SK-N-SH treated with all-trans-retinoic acid at 6 μM for 48 hours (cell line): Measurements from ENCODE around the gene FKBP2.

Experiments
- ATAC-seq: fragments of 200-7000 bp; cut with Tn5 transposase; 3 replicates; pipeline ENCODE4 v1.9.1; 2020; ENCODE audit warnings: mild to moderate bottlenecking, moderate library complexity
- ARNTL ChIP-seq: fragments of 450-650 bp; formaldehyde crosslinking; IDR thresholded peaks from 2 replicates; pipeline ENCODE4 v1.5.0; 2020; ENCODE audit warnings: low read depth, mild to moderate bottlenecking, moderate library complexity, borderline replicate concordance
- BACH2 ChIP-seq: fragments of 250-450 bp; sonication (Bioruptor Pico); IDR thresholded peaks from 2 replicates; pipeline ENCODE4 v1.9.0; 2021; ENCODE audit warnings: mild to moderate bottlenecking, borderline replicate concordance
- CSDC2 ChIP-seq: fragments of 250-450 bp; sonication (Bioruptor Pico); IDR thresholded peaks from 2 replicates; pipeline ENCODE4 v1.5.0; 2020; ENCODE audit warnings: mild to moderate bottlenecking, moderate library complexity
- GLIS3 ChIP-seq: fragments of 250-450 bp; sonication (Bioruptor Pico); IDR thresholded peaks from 2 replicates; pipeline ENCODE4 v1.5.0; 2020; ENCODE audit warnings: mild to moderate bottlenecking, moderate library complexity
- ISL1 ChIP-seq: fragments of 250-450 bp; sonication (Bioruptor Pico); IDR thresholded peaks from 2 replicates; pipeline ENCODE4 v2.1.2; 2022; ENCODE audit warnings: mild to moderate bottlenecking, moderate library complexity
- OSR1 ChIP-seq: fragments of 250-450 bp; sonication (Bioruptor Pico); IDR thresholded peaks from 2 replicates; pipeline ENCODE4 v1.8.0; 2022; ENCODE audit warnings: moderate library complexity, mild to moderate bottlenecking, inconsistent platforms
- RARB ChIP-seq: fragments of 250-450 bp; sonication (Bioruptor Pico); IDR thresholded peaks from 2 replicates; pipeline ENCODE4 v1.8.0; 2021; ENCODE audit warnings: mild to moderate bottlenecking, moderate library complexity
- SNAI2 ChIP-seq: fragments of 250-450 bp; sonication (Bioruptor Pico); IDR thresholded peaks from 2 replicates; pipeline ENCODE4 v1.5.0; 2020; ENCODE audit warnings: mild to moderate bottlenecking, moderate library complexity
- TCF4 ChIP-seq: fragments of 250-450 bp; sonication (Bioruptor Pico); IDR thresholded peaks from 2 replicates; pipeline ENCODE4 v1.8.0; 2021; ENCODE audit warnings: mild to moderate bottlenecking, moderate library complexity, borderline replicate concordance
- ZC3H10 ChIP-seq: fragments of 250-450 bp; sonication (Bioruptor Pico); IDR thresholded peaks from 2 replicates; pipeline ENCODE4 v1.5.1; 2021; ENCODE audit warnings: mild to moderate bottlenecking, moderate library complexity
- ZFP3 ChIP-seq: fragments of 250-450 bp; sonication (Bioruptor Pico); IDR thresholded peaks from 2 replicates; pipeline ENCODE4 v1.5.0; 2020; ENCODE audit warnings: mild to moderate bottlenecking, moderate library complexity
- ZFP30 ChIP-seq: fragments of 450-650 bp; formaldehyde crosslinking; IDR thresholded peaks from 2 replicates; pipeline ENCODE4 v1.5.0; 2022; ENCODE audit warnings: mild to moderate bottlenecking, moderate library complexity
- ZNF565 ChIP-seq: fragments of 450-650 bp; formaldehyde crosslinking; conservative IDR thresholded peaks from 2 replicates; pipeline ENCODE4 v1.5.0; 2020; ENCODE audit warnings: low read depth, mild to moderate bottlenecking, moderate library complexity
- ZNF70 ChIP-seq: fragments of 450-650 bp; formaldehyde crosslinking; IDR thresholded peaks from 2 replicates; pipeline ENCODE4 v1.5.0; 2020; ENCODE audit warnings: mild to moderate bottlenecking, moderate library complexity
- ZNF8 ChIP-seq: fragments of 450-650 bp; formaldehyde crosslinking; IDR thresholded peaks from 2 replicates; pipeline ENCODE4 v1.5.0; 2020; ENCODE audit warnings: mild to moderate bottlenecking, moderate library complexity
- TF ChIP-seq, protein P1 (sequence below): fragments of 250-450 bp; sonication (Bioruptor Pico); IDR thresholded peaks from 2 replicates; pipeline ENCODE4 v1.8.0; 2020; ENCODE audit warnings: mild to moderate bottlenecking, moderate library complexity, borderline replicate concordance
- TF ChIP-seq, protein P2 (sequence below): fragments of 250-450 bp; sonication (Bioruptor Pico); IDR thresholded peaks from 2 replicates; pipeline ENCODE4 v1.5.1; 2021; ENCODE audit warnings: mild to moderate bottlenecking, moderate library complexity
- TF ChIP-seq, protein P3 (sequence below): fragments of 250-450 bp; sonication (Bioruptor Pico); IDR thresholded peaks from 2 replicates; pipeline ENCODE4 v1.8.0; 2021; ENCODE audit warnings: low read depth, mild to moderate bottlenecking, moderate library complexity, borderline replicate concordance
- TF ChIP-seq, protein P4 (sequence below): fragments of 250-450 bp; sonication (Bioruptor Pico); IDR thresholded peaks from 2 replicates; pipeline ENCODE4 v1.5.0; 2020; ENCODE audit warnings: mild to moderate bottlenecking, moderate library complexity

FKBP2 gene

GRCh38 chr11:64240435-64241240, at the start of gene FKBP2:
Gene FKBP2, plus strand, starts transcription at chr11:64241095. Its CDS starts 1,293 bp downstream, at chr11:64242388.
- TF ChIP-seq, protein P1, sequence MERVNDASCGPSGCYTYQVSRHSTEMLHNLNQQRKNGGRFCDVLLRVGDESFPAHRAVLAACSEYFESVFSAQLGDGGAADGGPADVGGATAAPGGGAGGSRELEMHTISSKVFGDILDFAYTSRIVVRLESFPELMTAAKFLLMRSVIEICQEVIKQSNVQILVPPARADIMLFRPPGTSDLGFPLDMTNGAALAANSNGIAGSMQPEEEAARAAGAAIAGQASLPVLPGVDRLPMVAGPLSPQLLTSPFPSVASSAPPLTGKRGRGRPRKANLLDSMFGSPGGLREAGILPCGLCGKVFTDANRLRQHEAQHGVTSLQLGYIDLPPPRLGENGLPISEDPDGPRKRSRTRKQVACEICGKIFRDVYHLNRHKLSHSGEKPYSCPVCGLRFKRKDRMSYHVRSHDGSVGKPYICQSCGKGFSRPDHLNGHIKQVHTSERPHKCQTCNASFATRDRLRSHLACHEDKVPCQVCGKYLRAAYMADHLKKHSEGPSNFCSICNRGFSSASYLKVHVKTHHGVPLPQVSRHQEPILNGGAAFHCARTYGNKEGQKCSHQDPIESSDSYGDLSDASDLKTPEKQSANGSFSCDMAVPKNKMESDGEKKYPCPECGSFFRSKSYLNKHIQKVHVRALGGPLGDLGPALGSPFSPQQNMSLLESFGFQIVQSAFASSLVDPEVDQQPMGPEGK: peak; percentile 79
- TF ChIP-seq SNAI2 (CRISPR knock-in tag): no peak
- TF ChIP-seq, protein P2, sequence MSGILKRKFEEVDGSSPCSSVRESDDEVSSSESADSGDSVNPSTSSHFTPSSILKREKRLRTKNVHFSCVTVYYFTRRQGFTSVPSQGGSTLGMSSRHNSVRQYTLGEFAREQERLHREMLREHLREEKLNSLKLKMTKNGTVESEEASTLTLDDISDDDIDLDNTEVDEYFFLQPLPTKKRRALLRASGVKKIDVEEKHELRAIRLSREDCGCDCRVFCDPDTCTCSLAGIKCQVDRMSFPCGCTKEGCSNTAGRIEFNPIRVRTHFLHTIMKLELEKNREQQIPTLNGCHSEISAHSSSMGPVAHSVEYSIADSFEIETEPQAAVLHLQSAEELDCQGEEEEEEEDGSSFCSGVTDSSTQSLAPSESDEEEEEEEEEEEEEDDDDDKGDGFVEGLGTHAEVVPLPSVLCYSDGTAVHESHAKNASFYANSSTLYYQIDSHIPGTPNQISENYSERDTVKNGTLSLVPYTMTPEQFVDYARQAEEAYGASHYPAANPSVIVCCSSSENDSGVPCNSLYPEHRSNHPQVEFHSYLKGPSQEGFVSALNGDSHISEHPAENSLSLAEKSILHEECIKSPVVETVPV (CRISPR knock-in tag): no peak; the same call in 1 of the 2 replicates
- no peak for TF ChIP-seq CSDC2
- ATAC-seq: peak; percentile 60

DNA sequence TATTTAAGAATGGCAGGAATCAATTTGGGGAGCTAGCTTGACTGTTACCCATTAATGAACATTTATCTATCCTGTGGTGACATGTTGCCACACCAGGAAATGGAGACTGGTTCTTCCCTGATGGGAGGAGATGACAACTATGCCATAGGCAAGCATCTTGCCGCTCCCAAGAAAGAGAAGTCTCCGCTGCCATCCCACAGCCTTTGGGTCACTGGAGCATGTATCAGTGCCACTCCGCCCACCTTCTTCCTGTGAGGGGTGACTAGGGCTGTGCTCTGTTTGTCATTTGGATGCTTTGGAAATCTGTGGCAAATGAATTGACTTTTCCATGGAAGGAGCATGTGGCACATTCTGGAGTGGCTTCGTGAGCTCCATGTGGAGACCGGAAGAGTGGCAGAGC, 48.5 kb upstream of the FKBP2 start:
- TF ChIP-seq BACH2 (CRISPR knock-in tag) (no peak), SNAI2 (CRISPR knock-in tag) (no peak), RARB (no peak), ZNF70 (CRISPR knock-in tag) (no peak), ARNTL (CRISPR knock-in tag) (no peak), GLIS3 (CRISPR knock-in tag) (no peak), ZNF565 (CRISPR knock-in tag) (no peak), ZFP30 (CRISPR knock-in tag) (no peak), TCF4 (CRISPR knock-in tag) (no peak), OSR1 (CRISPR knock-in tag) (no peak), ISL1 (no peak), ZFP3 (CRISPR knock-in tag) (no peak), ZNF8 (CRISPR knock-in tag) (no peak), ZC3H10 (CRISPR knock-in tag) (no peak)
- TF ChIP-seq, protein P1: no peak
- TF ChIP-seq, protein P3, sequence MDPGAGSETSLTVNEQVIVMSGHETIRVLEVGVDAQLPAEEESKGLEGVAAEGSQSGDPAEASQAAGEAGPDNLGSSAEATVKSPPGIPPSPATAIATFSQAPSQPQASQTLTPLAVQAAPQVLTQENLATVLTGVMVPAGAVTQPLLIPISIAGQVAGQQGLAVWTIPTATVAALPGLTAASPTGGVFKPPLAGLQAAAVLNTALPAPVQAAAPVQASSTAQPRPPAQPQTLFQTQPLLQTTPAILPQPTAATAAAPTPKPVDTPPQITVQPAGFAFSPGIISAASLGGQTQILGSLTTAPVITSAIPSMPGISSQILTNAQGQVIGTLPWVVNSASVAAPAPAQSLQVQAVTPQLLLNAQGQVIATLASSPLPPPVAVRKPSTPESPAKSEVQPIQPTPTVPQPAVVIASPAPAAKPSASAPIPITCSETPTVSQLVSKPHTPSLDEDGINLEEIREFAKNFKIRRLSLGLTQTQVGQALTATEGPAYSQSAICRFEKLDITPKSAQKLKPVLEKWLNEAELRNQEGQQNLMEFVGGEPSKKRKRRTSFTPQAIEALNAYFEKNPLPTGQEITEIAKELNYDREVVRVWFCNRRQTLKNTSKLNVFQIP (CRISPR knock-in tag): no peak
- TF ChIP-seq, protein P4, sequence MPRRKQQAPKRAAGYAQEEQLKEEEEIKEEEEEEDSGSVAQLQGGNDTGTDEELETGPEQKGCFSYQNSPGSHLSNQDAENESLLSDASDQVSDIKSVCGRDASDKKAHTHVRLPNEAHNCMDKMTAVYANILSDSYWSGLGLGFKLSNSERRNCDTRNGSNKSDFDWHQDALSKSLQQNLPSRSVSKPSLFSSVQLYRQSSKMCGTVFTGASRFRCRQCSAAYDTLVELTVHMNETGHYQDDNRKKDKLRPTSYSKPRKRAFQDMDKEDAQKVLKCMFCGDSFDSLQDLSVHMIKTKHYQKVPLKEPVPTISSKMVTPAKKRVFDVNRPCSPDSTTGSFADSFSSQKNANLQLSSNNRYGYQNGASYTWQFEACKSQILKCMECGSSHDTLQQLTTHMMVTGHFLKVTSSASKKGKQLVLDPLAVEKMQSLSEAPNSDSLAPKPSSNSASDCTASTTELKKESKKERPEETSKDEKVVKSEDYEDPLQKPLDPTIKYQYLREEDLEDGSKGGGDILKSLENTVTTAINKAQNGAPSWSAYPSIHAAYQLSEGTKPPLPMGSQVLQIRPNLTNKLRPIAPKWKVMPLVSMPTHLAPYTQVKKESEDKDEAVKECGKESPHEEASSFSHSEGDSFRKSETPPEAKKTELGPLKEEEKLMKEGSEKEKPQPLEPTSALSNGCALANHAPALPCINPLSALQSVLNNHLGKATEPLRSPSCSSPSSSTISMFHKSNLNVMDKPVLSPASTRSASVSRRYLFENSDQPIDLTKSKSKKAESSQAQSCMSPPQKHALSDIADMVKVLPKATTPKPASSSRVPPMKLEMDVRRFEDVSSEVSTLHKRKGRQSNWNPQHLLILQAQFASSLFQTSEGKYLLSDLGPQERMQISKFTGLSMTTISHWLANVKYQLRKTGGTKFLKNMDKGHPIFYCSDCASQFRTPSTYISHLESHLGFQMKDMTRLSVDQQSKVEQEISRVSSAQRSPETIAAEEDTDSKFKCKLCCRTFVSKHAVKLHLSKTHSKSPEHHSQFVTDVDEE (CRISPR knock-in tag): no peak
- TF ChIP-seq, protein P2 (CRISPR knock-in tag): no peak
- TF ChIP-seq, all 23 proteins: peak for 0
- ATAC-seq: no peak
